ENCODE measurements around the gene RTCA.

DNA sequence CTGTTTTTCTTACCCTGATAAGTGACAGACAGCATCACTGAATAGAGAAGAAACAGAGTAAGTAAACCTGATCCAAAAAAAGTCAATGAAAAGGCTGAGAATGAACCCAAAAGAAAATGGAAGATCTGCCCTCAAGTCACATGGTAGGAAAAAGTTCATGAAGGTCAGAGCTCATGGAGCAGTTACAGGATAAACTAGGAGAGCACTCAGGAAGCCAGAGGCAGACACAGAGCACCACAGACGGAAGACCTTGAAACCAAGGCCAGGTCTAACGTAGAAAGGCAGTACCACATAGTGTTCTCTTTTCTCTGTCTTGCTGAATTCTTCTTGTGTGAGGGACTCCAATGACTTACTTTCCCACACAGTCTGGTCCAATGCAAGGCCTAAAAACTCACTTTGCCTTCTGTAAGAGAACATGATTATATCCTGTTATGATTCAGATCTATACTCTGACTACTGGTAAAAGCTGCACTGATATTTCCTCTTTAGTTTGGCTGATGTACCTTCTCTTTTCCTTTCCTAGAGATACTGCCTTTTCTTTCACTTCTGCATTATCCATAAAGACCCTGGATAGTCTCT lies 40.8 kb downstream of the RTCA start:
- TF ChIP-seq SP1 (IDR thresholded peaks at IDR 0.05) (no peak), FOXK2 (IDR thresholded peaks at IDR 0.05) (no peak), BHLHE40 (IDR thresholded peaks at IDR 0.05; ENCODE audit: borderline replicate concordance) (no peak), CTBP1 (IDR thresholded peaks at IDR 0.05; ENCODE audit: borderline replicate concordance) (no peak), NFRKB (IDR thresholded peaks at IDR 0.05) (no peak), FOXM1 (IDR thresholded peaks at IDR 0.05; ENCODE audit: borderline replicate concordance) (no peak), ZNF384 (IDR thresholded peaks at IDR 0.05) (no peak), LEF1 (IDR thresholded peaks at IDR 0.05; ENCODE audit: borderline replicate concordance) (no peak), ARNT (IDR thresholded peaks at IDR 0.05) (no peak), SUZ12 (IDR thresholded peaks at IDR 0.05) (no peak), TARDBP (IDR thresholded peaks at IDR 0.05) (no peak)
- TF ChIP-seq, protein P1, sequence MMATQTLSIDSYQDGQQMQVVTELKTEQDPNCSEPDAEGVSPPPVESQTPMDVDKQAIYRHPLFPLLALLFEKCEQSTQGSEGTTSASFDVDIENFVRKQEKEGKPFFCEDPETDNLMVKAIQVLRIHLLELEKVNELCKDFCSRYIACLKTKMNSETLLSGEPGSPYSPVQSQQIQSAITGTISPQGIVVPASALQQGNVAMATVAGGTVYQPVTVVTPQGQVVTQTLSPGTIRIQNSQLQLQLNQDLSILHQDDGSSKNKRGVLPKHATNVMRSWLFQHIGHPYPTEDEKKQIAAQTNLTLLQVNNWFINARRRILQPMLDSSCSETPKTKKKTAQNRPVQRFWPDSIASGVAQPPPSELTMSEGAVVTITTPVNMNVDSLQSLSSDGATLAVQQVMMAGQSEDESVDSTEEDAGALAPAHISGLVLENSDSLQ (IDR thresholded peaks at IDR 0.05): no peak

Data from HEK293T (cell line).